ENCODE measurements around the gene SETD2. TPM values are rescaled to one million over a fixed set of nuclear protein-coding genes. Genes with fewer than 3 reads are reported as not detected.

Gene SETD2
- total and polyA plus RNA-seq, 9 of the 15 experiments (the other 6 are each of a cell fraction or from before 2014, with no cell fraction given), result 8.2 to 44.0 (median 33.6) TPM

GRCh38 chr3:47016934-47017435 lies 146.9 kb downstream of the SETD2 start (continued):
- no peak for TF ChIP-seq NFATC3 (IDR thresholded peaks at IDR 0.05)
- TF ChIP-seq PATZ1 (CRISPR knock-in tag; IDR thresholded peaks at IDR 0.05; ENCODE audit: borderline replicate concordance), result no peak
- peak; percentile 90 for TF ChIP-seq ZNF316 (IDR thresholded peaks at IDR 0.05)
- TF ChIP-seq HCFC1 (IDR thresholded peaks at IDR 0.05; ENCODE audit: low read depth, low read length), result no peak
- TF ChIP-seq FOXK1 (CRISPR knock-in tag; IDR thresholded peaks at IDR 0.05; ENCODE audit: borderline replicate concordance), result no peak
- TF ChIP-seq ERF (CRISPR knock-in tag; IDR thresholded peaks at IDR 0.05), result no peak
- no peak for TF ChIP-seq ZFP30 (CRISPR knock-in tag; IDR thresholded peaks at IDR 0.05; ENCODE audit: borderline replicate concordance)
- peak; percentile 62 for TF ChIP-seq ELF1 (tag; IDR thresholded peaks at IDR 0.05)
- TF ChIP-seq ZNF41 (CRISPR knock-in tag; conservative IDR thresholded peaks at IDR 0.05), result no peak
- TF ChIP-seq SREBF2 (CRISPR knock-in tag; IDR thresholded peaks at IDR 0.05), result no peak
- peak; percentile 51 for TF ChIP-seq BHLHE40 (IDR thresholded peaks at IDR 0.05; ENCODE audit: low read length)
- no peak for TF ChIP-seq ZNF184 (CRISPR knock-in tag; IDR thresholded peaks at IDR 0.05)
- no peak for TF ChIP-seq RBM14 (IDR thresholded peaks at IDR 0.05; ENCODE audit: borderline replicate concordance, insufficient read depth, low read depth, low read length)
- TF ChIP-seq VEZF1 (CRISPR knock-in tag; IDR thresholded peaks at IDR 0.05), result peak; percentile 72; the same call in 1 of the 2 replicates
- TF ChIP-seq MLX (CRISPR knock-in tag; conservative IDR thresholded peaks at IDR 0.05), result 0 out of 4 replicates have a peak, but pooled peaks of 1 of the 2 experiments have one; percentile 12
- no peak for TF ChIP-seq BRD4 (IDR thresholded peaks at IDR 0.05)
- TF ChIP-seq GTF3C2 (IDR thresholded peaks at IDR 0.05; ENCODE audit: borderline replicate concordance, extremely low read depth, insufficient read length), result no peak
- TF ChIP-seq DIDO1 (tag; IDR thresholded peaks at IDR 0.05; ENCODE audit: low read depth), result no peak
- no peak for TF ChIP-seq ZNF133 (CRISPR knock-in tag; IDR thresholded peaks at IDR 0.05)
- no peak for TF ChIP-seq HNRNPUL1 (IDR thresholded peaks at IDR 0.05; ENCODE audit: low read length)
- TF ChIP-seq LARP7 (IDR thresholded peaks at IDR 0.05), result no peak
- no peak for TF ChIP-seq TAF1 (IDR thresholded peaks at IDR 0.05; ENCODE audit: control insufficient read depth, extremely low read depth, insufficient read depth, low read length, severe bottlenecking)
- TF ChIP-seq KLF16 (IDR thresholded peaks at IDR 0.05), result peak; percentile 74
- TF ChIP-seq SMAD4 (CRISPR knock-in tag; conservative IDR thresholded peaks at IDR 0.05), result peak; percentile 52
